Activated B cell treated with CpG ODN at 0.5 μM for 24 hours (primary cell): ENCODE data around the gene EXD3. TPM values are rescaled to one million over a fixed set of nuclear protein-coding genes. Genes with fewer than 3 reads are reported as not detected.

ENCODE experiments used
- ATAC-seq: fragments of 200-7000 bp; cut with Tn5 transposase; one replicate; pipeline ENCODE4 v1.10.0; 2021; ENCODE audit warnings: low read depth, mild to moderate bottlenecking, moderate library complexity
- CTCF ChIA-PET: fragments of 350-600 bp; sonication (Branson Sonifier 250); formaldehyde crosslinking; loops from one replicate; lab custom pipeline; 2021; ENCODE audit warnings: antibody characterized with exemption; lab: Charles Lee
- POLR2A ChIA-PET: fragments of 350-600 bp; sonication (Branson Sonifier 250); formaldehyde crosslinking; loops from one replicate; lab custom pipeline; 2021; ENCODE audit warnings: antibody characterized with exemption; lab: Charles Lee
- DNase-seq: peaks from one replicate; pipeline ENCODE4 v3.0.0; 2022
- H3K27ac Mint-ChIP-seq: one replicate; pipeline ENCODE4 v1.8.0; 2020; ENCODE audit warnings: mixed read lengths
- H3K27me3 Mint-ChIP-seq: one replicate; pipeline ENCODE4 v1.8.0; 2021; ENCODE audit warnings: mixed read lengths
- H3K36me3 Mint-ChIP-seq: one replicate; pipeline ENCODE4 v1.8.0; 2021; ENCODE audit warnings: low read depth, mixed read lengths
- H3K4me1 Mint-ChIP-seq: one replicate; pipeline ENCODE4 v1.8.0; 2021; ENCODE audit warnings: mixed read lengths
- H3K4me3 Mint-ChIP-seq: one replicate; pipeline ENCODE4 v1.8.0; 2020; ENCODE audit warnings: mild to moderate bottlenecking, mixed read lengths
- H3K9me3 Mint-ChIP-seq: one replicate; pipeline ENCODE4 v1.8.0; 2020; ENCODE audit warnings: mixed read lengths
- intact Hi-C: fragments of 100-400 bp; cut with micrococcal nuclease; formaldehyde crosslinking; loops from one replicate; pipeline ENCODE4 v1.15.1; 2024
- total RNA-seq: library from RNA; stranded (reverse); gene quantifications from 2 replicates; pipeline ENCODE4 v1.2.3, GENCODE V29; 2022
- TF ChIP-seq, protein P1 (sequence below): fragments of 200-600 bp; IDR thresholded peaks from one replicate; pipeline ENCODE4 v1.8.0; 2022; ENCODE audit warnings: antibody characterized with exemption, mild to moderate bottlenecking

Gene EXD3
- total RNA-seq, 1 donor from 2014 or later: 12.8 TPM

- no peaks in the 10 kb centered on the region for H3K36me3 Mint-ChIP-seq
- DNase-seq (no peak), ATAC-seq (no peak)
- POLR2A ChIA-PET: no interaction called here
- no peak overlapping the region for H3K4me3 Mint-ChIP-seq
- peaks cover 8% of the 10 kb centered on the region for H3K4me1 Mint-ChIP-seq
- H3K27me3 Mint-ChIP-seq: no peaks in the 10 kb centered on the region
- no peaks in the 10 kb centered on the region for H3K9me3 Mint-ChIP-seq
- TF ChIP-seq, protein P1, sequence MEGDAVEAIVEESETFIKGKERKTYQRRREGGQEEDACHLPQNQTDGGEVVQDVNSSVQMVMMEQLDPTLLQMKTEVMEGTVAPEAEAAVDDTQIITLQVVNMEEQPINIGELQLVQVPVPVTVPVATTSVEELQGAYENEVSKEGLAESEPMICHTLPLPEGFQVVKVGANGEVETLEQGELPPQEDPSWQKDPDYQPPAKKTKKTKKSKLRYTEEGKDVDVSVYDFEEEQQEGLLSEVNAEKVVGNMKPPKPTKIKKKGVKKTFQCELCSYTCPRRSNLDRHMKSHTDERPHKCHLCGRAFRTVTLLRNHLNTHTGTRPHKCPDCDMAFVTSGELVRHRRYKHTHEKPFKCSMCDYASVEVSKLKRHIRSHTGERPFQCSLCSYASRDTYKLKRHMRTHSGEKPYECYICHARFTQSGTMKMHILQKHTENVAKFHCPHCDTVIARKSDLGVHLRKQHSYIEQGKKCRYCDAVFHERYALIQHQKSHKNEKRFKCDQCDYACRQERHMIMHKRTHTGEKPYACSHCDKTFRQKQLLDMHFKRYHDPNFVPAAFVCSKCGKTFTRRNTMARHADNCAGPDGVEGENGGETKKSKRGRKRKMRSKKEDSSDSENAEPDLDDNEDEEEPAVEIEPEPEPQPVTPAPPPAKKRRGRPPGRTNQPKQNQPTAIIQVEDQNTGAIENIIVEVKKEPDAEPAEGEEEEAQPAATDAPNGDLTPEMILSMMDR: no peak
- intact Hi-C loops: no loop called here
- no peak overlapping the region for H3K27ac Mint-ChIP-seq
- CTCF ChIA-PET: no interaction called here
These were observed 42.9 kb upstream of the EXD3 start for GRCh38 chr9:137465720-137466388.

DNA sequence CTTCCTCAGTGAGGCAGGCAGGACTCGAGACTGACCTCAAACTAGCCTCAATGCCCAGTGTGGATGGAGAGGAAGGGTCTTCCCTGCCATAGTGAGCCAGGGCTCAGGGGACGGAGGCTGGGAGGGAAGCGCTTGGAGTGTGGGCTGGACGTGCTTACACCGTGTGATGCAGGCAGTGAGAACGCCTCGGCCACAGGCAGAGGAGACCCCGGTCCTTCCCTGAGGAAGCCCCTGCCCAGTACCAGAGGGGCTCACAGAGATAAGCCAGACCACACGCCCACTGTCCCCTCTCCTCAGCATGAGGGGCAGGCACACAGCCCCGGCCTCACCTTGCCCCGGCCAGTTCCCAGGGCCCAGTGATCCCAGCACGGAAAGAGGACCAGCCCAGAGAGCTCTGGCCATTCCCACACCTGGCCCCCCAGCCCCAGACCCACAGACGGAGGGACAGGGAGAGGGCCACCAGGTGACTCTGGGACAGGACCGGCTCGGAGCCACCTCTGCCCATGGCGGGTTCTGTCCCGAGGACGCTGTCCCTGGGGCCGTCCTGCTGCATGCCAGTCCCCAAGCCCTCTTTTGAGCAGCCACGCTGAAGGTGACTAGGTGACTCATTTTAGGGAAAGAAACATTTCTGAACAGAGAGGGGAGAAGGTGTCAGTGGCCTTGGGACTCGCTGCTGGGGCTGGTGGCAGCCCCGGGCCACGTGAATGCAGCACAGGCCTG is 42.2 kb upstream of the EXD3 start:
- intact Hi-C loops: no loop called here
- TF ChIP-seq, protein P1: no peak
- no peaks in the 10 kb centered on the region for H3K36me3 Mint-ChIP-seq
- CTCF ChIA-PET: no interaction called here
- DNase-seq (no peak), ATAC-seq (no peak)
- H3K4me1 Mint-ChIP-seq: peaks cover 6% of the 10 kb centered on the region
- H3K9me3 Mint-ChIP-seq: no peaks in the 10 kb centered on the region
- no peaks in the 10 kb centered on the region for H3K27me3 Mint-ChIP-seq
- POLR2A ChIA-PET: no interaction called here
- no peak overlapping the region for H3K27ac Mint-ChIP-seq
- H3K4me3 Mint-ChIP-seq: no peak overlapping the region

- DNase-seq (no peak), ATAC-seq (no peak)
- H3K4me1 Mint-ChIP-seq: peaks cover 11% of the 10 kb centered on the region
- H3K27me3 Mint-ChIP-seq: no peaks in the 10 kb centered on the region
- intact Hi-C loops: no loop called here
- ChIA-PET POLR2A (no interaction called here), CTCF (no interaction called here)
- no peaks in the 10 kb centered on the region for H3K36me3 Mint-ChIP-seq
- no peak overlapping the region for H3K27ac Mint-ChIP-seq
- no peaks in the 10 kb centered on the region for H3K9me3 Mint-ChIP-seq
- TF ChIP-seq, protein P1: no peak
- H3K4me3 Mint-ChIP-seq: no peak overlapping the region
These were observed 41.5 kb upstream of the EXD3 start for GRCh38 chr9:137464291-137464999.

DNA sequence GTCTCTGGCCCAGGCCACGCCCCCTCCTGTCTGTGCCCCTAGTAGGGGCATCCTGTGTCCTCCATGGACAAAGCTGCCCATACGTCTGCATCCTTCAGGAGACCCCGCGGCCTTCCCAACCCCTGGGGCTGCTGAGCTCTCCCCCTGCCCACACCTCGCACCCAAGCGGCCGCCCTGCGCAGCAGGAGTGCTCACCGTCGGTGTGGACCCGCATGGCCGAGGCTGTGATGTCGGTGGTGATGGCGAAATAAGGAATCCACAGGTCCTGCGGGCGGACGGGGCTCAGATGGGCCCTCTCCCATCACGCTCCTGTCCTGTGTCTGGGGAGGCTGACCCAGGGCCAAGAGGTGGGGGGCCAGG is 40.9 kb upstream of the EXD3 start:
- ChIA-PET CTCF (no interaction called here), POLR2A (no interaction called here)
- Mint-ChIP-seq H3K4me3 (no peak overlapping the region), H3K36me3 (no peaks in the 10 kb centered on the region), H3K9me3 (no peaks in the 10 kb centered on the region), H3K4me1 (peaks cover 11% of the 10 kb centered on the region), H3K27ac (no peak overlapping the region), H3K27me3 (no peaks in the 10 kb centered on the region)
- no peak for ATAC-seq
- intact Hi-C loops: no loop called here
- TF ChIP-seq, protein P1: no peak
- DNase-seq: no peak
